ENCODE data around the gene CD1E. TPM values are rescaled to one million over a fixed set of nuclear protein-coding genes. Genes with fewer than 3 reads are reported as not detected.
A peak's percentile ranks its signal among the peaks of the same experiment; 100 is the strongest.

CD1E gene
- total RNA-seq, 1 experiment from 2014 or later = not detected

DNA sequence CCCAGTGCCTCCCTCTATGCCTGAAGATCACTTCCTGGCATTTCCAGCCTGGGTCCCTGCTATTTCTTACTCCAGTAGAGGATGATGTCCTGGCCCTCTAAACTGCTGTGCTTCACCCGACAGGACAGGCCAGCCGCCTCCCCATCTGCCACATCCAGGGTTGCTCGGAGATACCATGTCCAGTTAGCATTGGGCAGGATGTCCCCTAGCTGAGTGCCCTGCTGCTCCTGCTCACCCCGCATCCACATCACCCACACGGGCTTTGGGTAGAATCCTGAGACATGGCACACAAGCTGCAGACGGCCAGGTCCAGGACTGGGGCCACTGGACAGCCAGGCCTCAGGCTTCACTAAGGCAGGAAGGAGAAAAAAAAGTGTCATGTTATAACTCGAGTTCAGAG, 24.4 kb upstream of the CD1E start:
- no peak for ATAC-seq
- Mint-ChIP-seq H3K4me3 (no peak overlapping the region), H3K4me1 (no peaks in the 10 kb centered on the region), H3K27me3 (ENCODE audit: low read depth) (no peaks in the 10 kb centered on the region), H3K27ac (no peak overlapping the region), H3K9me3 (no peaks in the 10 kb centered on the region), H3K36me3 (no peaks in the 10 kb centered on the region)
- ChIA-PET CTCF (interaction anchor here (0.9 to 2.0 kb wide), 9 partner anchors 9 to 207 kb away, joined by 3 to 48 read pairs (median 5); no protein-coding TSS in a partner anchor), POLR2A (no interaction called here)
- no peak for DNase-seq (ENCODE audit: low spot score)
- TF ChIP-seq ATF1 (CRISPR knock-in tag; IDR thresholded peaks at IDR 0.05) (no peak), FOXK1 (CRISPR knock-in tag; IDR thresholded peaks at IDR 0.05) (no peak), ZNF396 (CRISPR knock-in tag; IDR thresholded peaks at IDR 0.05; ENCODE audit: borderline replicate concordance) (no peak), NR3C1 (CRISPR knock-in tag; conservative IDR thresholded peaks at IDR 0.05; ENCODE audit: low read depth) (no peak), GTF2I (CRISPR knock-in tag; conservative IDR thresholded peaks at IDR 0.05) (no peak), SP1 (CRISPR knock-in tag; conservative IDR thresholded peaks at IDR 0.05) (no peak), ETV6 (CRISPR knock-in tag; IDR thresholded peaks at IDR 0.05) (no peak), PRRX2 (CRISPR knock-in tag; IDR thresholded peaks at IDR 0.05) (no peak), ZNF317 (CRISPR knock-in tag; IDR thresholded peaks at IDR 0.05; ENCODE audit: borderline replicate concordance, low read depth) (no peak), GRHL2 (CRISPR knock-in tag; IDR thresholded peaks at IDR 0.05; ENCODE audit: insufficient replicate concordance, severe bottlenecking) (no peak), TEAD4 (CRISPR knock-in tag; IDR thresholded peaks at IDR 0.05) (no peak)
- TF ChIP-seq, protein P1, sequence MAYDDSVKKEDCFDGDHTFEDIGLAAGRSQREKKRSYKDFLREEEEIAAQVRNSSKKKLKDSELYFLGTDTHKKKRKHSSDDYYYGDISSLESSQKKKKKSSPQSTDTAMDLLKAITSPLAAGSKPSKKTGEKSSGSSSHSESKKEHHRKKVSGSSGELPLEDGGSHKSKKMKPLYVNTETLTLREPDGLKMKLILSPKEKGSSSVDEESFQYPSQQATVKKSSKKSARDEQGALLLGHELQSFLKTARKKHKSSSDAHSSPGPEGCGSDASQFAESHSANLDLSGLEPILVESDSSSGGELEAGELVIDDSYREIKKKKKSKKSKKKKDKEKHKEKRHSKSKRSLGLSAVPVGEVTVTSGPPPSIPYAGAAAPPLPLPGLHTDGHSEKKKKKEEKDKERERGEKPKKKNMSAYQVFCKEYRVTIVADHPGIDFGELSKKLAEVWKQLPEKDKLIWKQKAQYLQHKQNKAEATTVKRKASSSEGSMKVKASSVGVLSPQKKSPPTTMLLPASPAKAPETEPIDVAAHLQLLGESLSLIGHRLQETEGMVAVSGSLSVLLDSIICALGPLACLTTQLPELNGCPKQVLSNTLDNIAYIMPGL (CRISPR knock-in tag; IDR thresholded peaks at IDR 0.05) = no peak
- TF ChIP-seq, protein P2, sequence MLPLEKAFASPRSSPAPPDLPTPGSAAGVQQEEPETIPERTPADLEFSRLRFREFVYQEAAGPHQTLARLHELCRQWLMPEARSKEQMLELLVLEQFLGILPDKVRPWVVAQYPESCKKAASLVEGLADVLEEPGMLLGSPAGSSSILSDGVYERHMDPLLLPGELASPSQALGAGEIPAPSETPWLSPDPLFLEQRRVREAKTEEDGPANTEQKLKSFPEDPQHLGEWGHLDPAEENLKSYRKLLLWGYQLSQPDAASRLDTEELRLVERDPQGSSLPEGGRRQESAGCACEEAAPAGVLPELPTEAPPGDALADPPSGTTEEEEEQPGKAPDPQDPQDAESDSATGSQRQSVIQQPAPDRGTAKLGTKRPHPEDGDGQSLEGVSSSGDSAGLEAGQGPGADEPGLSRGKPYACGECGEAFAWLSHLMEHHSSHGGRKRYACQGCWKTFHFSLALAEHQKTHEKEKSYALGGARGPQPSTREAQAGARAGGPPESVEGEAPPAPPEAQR (CRISPR knock-in tag; IDR thresholded peaks at IDR 0.05) = no peak
- TF ChIP-seq, protein P3, sequence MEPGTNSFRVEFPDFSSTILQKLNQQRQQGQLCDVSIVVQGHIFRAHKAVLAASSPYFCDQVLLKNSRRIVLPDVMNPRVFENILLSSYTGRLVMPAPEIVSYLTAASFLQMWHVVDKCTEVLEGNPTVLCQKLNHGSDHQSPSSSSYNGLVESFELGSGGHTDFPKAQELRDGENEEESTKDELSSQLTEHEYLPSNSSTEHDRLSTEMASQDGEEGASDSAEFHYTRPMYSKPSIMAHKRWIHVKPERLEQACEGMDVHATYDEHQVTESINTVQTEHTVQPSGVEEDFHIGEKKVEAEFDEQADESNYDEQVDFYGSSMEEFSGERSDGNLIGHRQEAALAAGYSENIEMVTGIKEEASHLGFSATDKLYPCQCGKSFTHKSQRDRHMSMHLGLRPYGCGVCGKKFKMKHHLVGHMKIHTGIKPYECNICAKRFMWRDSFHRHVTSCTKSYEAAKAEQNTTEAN (CRISPR knock-in tag; IDR thresholded peaks at IDR 0.05) = no peak
- TF ChIP-seq, protein P4, sequence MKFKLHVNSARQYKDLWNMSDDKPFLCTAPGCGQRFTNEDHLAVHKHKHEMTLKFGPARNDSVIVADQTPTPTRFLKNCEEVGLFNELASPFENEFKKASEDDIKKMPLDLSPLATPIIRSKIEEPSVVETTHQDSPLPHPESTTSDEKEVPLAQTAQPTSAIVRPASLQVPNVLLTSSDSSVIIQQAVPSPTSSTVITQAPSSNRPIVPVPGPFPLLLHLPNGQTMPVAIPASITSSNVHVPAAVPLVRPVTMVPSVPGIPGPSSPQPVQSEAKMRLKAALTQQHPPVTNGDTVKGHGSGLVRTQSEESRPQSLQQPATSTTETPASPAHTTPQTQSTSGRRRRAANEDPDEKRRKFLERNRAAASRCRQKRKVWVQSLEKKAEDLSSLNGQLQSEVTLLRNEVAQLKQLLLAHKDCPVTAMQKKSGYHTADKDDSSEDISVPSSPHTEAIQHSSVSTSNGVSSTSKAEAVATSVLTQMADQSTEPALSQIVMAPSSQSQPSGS (CRISPR knock-in tag; IDR thresholded peaks at IDR 0.05; ENCODE audit: borderline replicate concordance, low read depth) = no peak

DNA sequence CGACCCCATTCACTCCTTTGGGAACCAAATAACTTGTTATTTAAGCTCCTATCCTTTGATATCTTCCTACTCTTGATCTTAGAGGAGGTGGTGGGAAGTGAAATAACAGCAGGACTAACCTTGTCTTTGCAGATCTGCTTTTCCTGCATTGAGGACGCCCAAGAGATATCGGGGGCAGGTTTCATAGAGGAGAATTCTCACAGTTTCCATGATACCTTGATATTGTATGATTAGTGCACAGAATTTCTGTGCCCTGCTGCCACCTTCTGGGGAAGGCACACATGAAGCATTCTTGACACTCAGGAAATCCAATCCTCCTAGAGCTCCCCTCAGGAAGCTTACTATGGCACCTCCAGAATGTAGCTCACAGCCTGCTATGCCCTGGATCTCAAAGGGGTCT, 24.0 kb upstream of the CD1E start:
- CTCF ChIA-PET = interaction anchor here (0.6 to 2.0 kb wide), 14 partner anchors 9 to 785 kb away, joined by 3 to 48 read pairs (median 5); no protein-coding TSS in a partner anchor
- Mint-ChIP-seq H3K4me3 (no peak overlapping the region), H3K9me3 (no peaks in the 10 kb centered on the region), H3K27ac (no peak overlapping the region), H3K27me3 (ENCODE audit: low read depth) (no peaks in the 10 kb centered on the region), H3K4me1 (no peaks in the 10 kb centered on the region), H3K36me3 (no peaks in the 10 kb centered on the region)
- TF ChIP-seq NFYB (CRISPR knock-in tag; conservative IDR thresholded peaks at IDR 0.05; ENCODE audit: low read depth) (no peak), ZNF416 (CRISPR knock-in tag; IDR thresholded peaks at IDR 0.05) (no peak), ZNF671 (CRISPR knock-in tag; IDR thresholded peaks at IDR 0.05) (no peak), ZNF121 (CRISPR knock-in tag; IDR thresholded peaks at IDR 0.05) (no peak), ZNF263 (CRISPR knock-in tag; IDR thresholded peaks at IDR 0.05; ENCODE audit: low read depth) (no peak), EMX1 (CRISPR knock-in tag; IDR thresholded peaks at IDR 0.05) (no peak), RORB (CRISPR knock-in tag; IDR thresholded peaks at IDR 0.05) (no peak), GTF2I (CRISPR knock-in tag; conservative IDR thresholded peaks at IDR 0.05) (no peak)
- TF ChIP-seq, protein P5, sequence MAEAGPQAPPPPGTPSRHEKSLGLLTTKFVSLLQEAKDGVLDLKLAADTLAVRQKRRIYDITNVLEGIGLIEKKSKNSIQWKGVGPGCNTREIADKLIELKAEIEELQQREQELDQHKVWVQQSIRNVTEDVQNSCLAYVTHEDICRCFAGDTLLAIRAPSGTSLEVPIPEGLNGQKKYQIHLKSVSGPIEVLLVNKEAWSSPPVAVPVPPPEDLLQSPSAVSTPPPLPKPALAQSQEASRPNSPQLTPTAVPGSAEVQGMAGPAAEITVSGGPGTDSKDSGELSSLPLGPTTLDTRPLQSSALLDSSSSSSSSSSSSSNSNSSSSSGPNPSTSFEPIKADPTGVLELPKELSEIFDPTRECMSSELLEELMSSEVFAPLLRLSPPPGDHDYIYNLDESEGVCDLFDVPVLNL (CRISPR knock-in tag; IDR thresholded peaks at IDR 0.05; ENCODE audit: borderline replicate concordance, low read depth) = no peak
- TF ChIP-seq, protein P6, sequence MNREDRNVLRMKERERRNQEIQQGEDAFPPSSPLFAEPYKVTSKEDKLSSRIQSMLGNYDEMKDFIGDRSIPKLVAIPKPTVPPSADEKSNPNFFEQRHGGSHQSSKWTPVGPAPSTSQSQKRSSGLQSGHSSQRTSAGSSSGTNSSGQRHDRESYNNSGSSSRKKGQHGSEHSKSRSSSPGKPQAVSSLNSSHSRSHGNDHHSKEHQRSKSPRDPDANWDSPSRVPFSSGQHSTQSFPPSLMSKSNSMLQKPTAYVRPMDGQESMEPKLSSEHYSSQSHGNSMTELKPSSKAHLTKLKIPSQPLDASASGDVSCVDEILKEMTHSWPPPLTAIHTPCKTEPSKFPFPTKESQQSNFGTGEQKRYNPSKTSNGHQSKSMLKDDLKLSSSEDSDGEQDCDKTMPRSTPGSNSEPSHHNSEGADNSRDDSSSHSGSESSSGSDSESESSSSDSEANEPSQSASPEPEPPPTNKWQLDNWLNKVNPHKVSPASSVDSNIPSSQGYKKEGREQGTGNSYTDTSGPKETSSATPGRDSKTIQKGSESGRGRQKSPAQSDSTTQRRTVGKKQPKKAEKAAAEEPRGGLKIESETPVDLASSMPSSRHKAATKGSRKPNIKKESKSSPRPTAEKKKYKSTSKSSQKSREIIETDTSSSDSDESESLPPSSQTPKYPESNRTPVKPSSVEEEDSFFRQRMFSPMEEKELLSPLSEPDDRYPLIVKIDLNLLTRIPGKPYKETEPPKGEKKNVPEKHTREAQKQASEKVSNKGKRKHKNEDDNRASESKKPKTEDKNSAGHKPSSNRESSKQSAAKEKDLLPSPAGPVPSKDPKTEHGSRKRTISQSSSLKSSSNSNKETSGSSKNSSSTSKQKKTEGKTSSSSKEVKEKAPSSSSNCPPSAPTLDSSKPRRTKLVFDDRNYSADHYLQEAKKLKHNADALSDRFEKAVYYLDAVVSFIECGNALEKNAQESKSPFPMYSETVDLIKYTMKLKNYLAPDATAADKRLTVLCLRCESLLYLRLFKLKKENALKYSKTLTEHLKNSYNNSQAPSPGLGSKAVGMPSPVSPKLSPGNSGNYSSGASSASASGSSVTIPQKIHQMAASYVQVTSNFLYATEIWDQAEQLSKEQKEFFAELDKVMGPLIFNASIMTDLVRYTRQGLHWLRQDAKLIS (CRISPR knock-in tag; IDR thresholded peaks at IDR 0.05; ENCODE audit: borderline replicate concordance) = no peak
- peak; percentile 76 for ATAC-seq
- DNase-seq (ENCODE audit: low spot score) = peak; percentile 19
- POLR2A ChIA-PET = no interaction called here
